Measurements from ENCODE around the gene TRPC4AP.

DNA sequence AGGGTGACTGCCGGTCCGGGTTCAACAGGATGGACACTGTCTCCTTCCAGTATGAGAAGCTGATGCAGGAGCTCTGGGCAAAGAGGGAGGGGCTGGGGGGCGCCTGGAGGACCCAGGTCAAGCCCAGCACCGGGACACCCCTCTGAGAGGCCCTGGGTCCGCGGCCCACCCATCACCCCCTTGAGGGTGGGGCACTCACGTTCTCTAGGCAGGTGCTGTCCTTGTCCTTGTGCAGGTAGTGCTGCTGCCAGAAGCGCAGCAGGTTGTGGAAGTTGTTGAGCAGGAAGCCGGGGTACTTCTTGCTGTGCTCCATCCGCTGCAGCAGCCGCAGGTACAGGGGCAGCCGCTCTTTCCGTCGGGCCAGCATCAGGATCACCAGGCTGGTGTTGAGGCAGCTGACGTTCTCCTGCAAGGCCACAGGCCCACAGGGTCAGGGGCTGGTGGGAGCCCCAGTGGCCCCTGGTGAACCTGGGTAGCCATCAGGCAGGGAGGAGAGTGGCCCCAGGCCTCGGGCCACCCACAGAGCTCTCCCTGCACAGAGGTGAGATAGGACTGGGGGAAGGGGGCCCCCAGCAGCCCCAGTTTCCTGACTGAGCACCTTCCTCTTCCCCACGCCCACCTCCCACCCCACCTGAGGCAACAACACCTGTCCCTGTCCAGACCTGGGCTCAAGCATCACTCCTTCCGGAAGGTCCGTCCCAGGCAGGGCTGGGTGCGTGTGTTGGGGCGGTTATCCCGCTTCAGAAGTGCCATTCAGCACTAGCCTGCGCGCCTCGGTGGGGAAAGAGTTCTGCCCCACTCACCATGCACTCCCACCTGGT lies 89.2 kb downstream of the TRPC4AP start:
- TF ChIP-seq SIN3A (IDR thresholded peaks at IDR 0.05; ENCODE audit: low read depth) (no peak), POLR2AphosphoS5 (IDR thresholded peaks at IDR 0.05; ENCODE audit: low read depth, low read length) (no peak), REST (IDR thresholded peaks at IDR 0.05; ENCODE audit: low read depth) (no peak), CTCF (IDR thresholded peaks at IDR 0.05 in 2 of 3, conservative IDR thresholded peaks at IDR 0.05 in 1 of 3; ENCODE audit: borderline replicate concordance in 1 of 3, insufficient read depth in 1 of 3, low read depth in 2 of 3, low read length in 2 of 3) (no peak), EZH2phosphoT487 (IDR thresholded peaks at IDR 0.05; ENCODE audit: borderline replicate concordance) (no peak), POLR2A (IDR thresholded peaks at IDR 0.05; ENCODE audit: borderline replicate concordance, extremely low read depth, insufficient read depth, insufficient read length) (no peak), ZNF274 (IDR thresholded peaks at IDR 0.05; ENCODE audit: low read depth, low read length) (no peak), TCF7L2 (IDR thresholded peaks at IDR 0.05; ENCODE audit: borderline replicate concordance, extremely low read depth, insufficient read depth, insufficient read length) (no peak), MAX (IDR thresholded peaks at IDR 0.05) (no peak)
- TF ChIP-seq, protein P1, sequence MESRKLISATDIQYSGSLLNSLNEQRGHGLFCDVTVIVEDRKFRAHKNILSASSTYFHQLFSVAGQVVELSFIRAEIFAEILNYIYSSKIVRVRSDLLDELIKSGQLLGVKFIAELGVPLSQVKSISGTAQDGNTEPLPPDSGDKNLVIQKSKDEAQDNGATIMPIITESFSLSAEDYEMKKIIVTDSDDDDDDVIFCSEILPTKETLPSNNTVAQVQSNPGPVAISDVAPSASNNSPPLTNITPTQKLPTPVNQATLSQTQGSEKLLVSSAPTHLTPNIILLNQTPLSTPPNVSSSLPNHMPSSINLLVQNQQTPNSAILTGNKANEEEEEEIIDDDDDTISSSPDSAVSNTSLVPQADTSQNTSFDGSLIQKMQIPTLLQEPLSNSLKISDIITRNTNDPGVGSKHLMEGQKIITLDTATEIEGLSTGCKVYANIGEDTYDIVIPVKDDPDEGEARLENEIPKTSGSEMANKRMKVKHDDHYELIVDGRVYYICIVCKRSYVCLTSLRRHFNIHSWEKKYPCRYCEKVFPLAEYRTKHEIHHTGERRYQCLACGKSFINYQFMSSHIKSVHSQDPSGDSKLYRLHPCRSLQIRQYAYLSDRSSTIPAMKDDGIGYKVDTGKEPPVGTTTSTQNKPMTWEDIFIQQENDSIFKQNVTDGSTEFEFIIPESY (IDR thresholded peaks at IDR 0.05; ENCODE audit: extremely low read depth, insufficient replicate concordance, low read length), result no peak
- TF ChIP-seq, protein P2, sequence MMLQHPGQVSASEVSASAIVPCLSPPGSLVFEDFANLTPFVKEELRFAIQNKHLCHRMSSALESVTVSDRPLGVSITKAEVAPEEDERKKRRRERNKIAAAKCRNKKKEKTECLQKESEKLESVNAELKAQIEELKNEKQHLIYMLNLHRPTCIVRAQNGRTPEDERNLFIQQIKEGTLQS (IDR thresholded peaks at IDR 0.05), result no peak
